ENCODE data around the gene CEP44.
"Not testable (repeated sequence)": the region's sequence is repeated elsewhere in the genome, so short reads cannot be mapped to it uniquely, and the experiment has no call there.

Gene CEP44

DNA sequence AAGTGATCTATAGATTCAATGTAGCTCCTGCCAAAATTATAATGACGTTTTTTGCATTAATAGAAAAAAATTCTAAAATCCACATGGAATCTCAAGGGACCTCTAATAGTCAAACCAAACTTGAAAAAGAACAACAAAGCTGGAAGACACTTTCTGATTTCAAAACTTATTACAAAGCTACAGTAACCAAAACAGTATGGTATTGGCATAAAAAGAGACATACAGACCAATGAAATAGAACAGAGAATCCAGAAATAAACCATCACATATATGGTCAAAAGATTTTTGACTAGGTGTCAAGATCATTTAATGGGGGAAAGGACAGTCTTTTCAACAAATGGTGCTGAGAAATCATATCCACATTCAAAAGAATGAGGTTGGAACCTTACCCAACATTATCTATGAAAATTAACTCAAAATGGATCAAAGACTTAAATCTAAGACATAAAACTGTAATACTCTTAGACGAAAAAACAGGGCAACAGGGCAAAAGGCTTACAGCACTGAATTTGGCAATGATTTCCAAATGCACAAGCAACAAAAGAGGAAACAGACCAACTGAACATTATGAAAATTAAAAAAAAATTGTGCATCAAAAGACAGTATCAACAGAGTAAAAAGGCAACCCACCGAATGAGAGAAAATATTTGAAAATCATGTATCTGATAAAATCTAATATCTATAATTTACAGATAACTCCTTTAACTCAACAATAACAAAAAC lies 4.1 kb upstream of the CEP44 start:
- DNase-seq (ENCODE audit: low read depth in 2 of 2): no peak

DNA sequence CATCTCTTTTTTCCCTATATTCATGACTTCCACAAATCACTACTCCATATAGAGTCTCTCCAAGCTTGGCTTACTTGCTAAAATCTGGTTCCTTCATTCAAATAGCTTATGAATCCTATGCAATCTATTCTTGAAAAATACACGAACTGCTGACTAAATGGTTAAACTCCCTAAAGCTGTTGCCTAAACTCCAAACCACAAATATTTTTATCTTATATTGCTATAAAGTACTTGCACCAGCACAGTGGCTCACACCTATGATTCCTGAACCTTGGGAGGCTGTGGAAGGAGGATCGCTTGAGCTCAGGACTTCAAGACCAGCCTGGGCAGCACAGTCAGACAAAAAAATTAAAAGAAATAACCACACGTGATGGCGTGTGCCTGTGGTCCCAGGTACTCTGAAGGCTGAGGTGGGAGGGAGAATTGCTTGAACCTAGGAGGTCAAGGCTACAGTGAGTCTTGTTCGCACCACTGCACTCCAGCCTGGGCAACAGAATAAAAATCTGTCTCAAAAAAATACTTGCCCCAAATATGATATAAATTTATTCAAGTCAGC lies 2.5 kb upstream of the CEP44 start:
- DNase-seq (ENCODE audit: low read depth in 2 of 2): no peak

DNA sequence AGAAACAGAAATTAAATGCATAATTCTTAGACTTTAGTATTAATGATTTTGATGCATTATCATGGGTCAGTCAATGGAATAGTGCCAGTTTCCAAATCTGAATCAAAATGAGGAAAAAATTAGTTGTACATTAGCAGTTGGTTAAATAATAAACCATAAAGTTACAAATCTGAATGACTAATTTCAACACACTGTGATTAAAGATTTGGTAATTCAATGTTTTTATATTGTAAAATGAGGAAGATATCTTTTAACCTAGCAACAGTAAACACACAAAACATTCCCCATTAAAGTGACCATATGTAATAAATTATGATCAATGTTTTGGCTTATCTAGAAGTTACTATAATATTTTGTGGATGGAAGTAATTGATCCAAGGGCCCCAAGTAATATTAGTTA lies 1.8 kb upstream of the CEP44 start:
- no peak for DNase-seq (ENCODE audit: low read depth in 2 of 2)

DNA sequence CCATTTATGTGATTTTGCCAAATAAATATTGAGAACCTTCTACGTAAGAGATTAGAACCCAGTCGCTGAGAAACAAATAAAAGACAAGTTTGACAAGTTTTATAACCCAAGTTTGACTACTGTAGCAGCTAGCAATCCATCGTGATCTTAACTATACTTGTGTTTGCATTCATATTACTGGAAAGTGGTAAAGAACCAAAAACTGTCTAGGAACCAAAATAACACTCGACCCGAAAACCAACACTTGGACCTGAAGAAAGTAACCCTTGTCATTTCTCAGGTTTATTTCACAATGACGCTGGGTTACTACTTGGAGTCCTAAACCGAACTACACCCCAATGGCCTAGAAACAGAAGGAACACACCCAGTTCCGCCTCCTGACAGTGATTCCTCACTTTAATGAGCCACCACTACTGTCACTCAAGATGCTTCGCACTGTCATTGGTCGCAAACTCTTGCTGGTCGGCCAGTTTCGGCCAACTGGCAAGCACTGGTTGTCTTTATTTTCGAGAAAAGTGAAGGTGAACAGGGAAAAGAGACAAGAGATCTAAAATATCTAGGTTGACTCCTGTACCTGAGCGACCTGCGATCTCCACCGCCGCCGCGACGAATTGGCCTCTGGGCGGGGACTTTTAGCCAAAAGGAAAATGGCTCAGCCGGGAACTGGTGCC lies 740 bp upstream of the CEP44 start:
- peak; percentile 33 to 63 for DNase-seq (ENCODE audit: low read depth in 2 of 2)

DNA sequence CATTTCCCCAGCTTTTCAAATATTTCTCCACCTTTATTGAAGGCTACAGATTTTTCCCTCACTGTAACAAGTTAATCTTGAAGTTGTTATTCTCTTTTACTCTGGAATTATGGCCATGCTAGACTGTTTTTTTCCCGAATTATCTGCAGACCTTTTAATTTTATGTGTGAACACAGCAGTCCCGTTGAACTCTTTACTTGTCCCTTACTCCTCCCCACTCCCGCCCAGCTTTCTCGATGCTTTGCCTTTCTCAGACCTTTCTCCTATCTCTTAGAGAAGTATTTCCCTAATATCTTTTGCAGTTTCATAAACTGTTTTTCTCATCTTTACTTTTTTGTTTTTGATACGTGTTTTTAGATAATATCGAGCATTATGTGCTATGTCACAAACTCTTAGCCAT lies 776 bp downstream of the CEP44 start:
- DNase-seq (ENCODE audit: low read depth in 2 of 2): no peak

DNA sequence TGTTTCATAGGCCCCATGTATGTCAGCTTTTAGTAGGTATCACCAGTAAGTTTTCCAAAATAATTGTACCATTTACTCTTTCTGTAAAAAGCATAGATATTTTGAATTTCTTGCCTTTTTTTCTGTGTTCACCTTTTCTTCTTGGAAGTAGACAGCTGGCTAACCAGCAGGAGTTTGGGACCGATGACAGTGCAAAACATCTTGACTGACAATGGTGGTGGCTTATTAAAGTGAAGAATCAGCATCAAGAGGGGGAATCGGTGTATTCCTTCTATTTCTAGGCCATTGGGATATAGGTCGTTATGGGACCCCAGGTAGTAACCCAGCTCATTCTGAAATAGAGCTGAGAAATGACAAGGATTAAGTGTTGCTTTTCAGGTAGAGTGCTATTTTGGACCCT lies 3.2 kb downstream of the CEP44 start:
- no peak for DNase-seq (ENCODE audit: low read depth in 2 of 2)

DNA sequence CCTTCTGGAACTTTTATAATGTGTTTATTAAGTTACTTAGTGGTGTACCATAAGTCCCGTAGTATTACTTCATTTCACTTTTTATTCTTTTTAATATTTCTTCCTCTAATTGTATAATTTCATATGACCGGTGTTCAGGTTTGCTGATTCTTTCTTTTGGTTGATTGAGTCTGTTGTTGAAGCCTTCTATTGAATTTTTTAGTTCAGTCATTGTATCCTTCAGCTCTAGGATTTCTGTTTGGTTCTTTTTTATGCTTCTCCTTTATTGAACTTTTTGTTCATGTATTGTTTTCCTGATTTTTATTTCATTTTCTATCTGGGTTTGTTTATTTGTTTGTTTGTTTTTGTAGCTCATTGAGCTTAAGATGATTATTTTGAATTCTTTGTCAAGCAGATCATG lies 8.8 kb downstream of the CEP44 start:
- no peak for DNase-seq (ENCODE audit: low read depth in 2 of 2)

DNA sequence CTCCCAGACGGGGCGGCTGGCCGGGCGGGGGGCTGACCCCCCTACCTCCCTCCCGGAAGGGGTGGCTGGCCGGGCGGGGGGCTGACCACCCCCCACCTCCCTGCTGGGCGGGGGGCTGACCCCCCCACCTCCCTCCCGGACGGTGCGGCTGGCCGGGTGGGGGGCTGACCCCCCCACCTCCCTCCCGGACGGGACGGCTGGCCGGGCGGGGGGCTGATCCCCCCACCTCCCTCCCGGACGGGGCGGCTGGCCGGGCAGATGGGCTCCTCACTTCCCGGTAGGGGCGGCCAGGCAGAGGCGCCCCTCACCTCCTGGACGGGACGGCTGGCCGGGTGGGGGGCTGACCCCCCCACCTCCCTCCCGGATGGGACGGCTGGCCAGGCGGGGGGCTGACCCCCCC lies 10.9 kb downstream of the CEP44 start:
- DNase-seq (ENCODE audit: low read depth in 2 of 2): not testable (repeated sequence)

DNA sequence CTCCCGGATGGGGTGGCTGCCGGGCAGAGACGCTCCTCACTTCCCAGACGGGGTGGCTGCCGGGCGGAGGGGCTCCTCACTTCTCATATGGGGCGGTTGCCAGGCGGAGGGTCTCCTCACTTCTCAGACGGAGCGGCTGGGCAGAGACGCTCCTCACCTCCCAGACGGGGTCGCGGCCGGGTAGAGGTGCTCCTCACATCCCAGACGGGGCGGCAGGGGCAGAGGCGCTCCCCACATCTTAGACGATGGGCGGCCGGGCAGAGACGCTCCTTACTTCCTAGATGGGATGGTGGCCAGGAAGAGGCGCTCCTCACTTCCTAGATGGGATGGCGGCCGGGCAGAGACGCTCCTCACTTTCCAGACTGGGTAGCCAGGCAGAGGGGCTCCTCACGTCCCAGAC lies 11.4 kb downstream of the CEP44 start:
- not testable (repeated sequence) for DNase-seq (ENCODE audit: low read depth in 2 of 2)

DNA sequence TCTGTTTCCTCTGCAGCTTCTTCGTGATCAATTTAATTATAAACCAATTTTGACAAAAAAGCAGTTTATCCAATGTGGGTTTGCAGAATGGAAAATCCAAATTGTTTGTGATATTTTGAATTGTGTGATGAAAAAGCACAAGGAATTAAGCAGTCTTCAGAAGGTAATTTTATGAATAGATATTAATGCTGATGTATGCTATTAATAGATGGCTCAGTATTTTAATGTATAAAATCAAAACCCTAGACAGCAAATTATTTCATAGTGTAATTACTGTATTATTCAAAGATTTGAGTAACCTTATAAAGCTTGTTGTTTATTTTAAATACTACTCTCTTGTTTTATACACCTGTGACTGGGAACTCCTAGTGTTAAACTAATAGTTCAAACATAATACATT lies 20.0 kb downstream of the CEP44 start:
- no peak for DNase-seq (ENCODE audit: low read depth in 2 of 2)

DNA sequence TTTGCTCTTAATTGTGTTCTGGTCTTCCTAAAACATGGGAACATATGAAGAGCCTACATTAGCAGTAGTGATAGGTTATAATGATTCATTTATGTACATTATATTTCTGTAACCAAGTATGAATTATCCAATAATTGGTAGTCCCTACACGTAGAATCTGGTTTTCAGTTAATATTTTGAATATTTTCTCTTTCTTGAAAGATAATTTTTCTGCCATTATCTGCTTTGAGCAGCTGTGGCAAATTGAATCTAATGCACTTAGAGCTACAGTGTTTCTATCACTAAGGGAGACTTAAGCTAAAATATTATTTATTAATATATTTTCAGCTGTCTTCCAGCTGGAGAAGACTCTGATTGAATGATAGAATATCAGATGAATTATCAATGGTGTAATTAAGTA lies 21.0 kb downstream of the CEP44 start:
- DNase-seq (ENCODE audit: low read depth in 2 of 2): no peak

DNA sequence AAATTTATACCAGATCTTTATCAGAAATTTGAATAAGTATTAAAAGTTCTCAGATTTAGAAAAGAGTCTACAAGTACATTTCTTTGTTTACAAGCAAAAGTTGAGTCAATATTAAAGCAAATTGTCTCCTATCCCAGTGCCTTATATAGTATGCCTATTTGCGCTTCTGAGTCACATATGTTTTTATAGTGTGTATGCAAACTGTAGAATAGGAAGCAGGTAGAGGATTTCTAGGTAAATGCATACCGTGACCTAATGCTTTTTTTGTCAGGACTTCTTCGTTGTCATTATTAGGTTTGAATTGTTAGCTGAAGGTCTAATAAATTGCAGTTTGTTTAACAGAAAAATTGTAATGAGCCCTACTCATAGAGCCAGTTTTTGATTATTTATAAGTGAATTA lies 22.2 kb downstream of the CEP44 start:
- no peak for DNase-seq (ENCODE audit: low read depth in 2 of 2)

DNA sequence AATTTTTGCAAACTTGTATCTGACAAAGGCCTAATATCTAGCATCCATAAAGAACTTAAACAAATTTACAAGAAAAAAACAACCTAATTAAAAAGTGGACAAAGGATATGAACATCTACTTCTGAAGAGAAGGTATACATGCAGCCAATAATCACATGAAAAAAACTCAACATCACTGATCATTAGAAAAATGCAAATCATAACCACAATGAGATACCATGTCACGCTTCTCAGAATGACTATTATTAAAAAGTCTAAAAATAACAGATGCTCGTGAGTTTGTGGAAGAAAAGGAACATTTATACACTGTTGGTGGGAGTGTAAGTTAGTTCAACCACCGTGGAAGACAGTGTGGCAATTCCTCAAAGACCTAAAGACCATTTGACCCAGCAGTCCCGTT lies 24.0 kb downstream of the CEP44 start:
- DNase-seq (ENCODE audit: low read depth in 2 of 2): no peak

DNA sequence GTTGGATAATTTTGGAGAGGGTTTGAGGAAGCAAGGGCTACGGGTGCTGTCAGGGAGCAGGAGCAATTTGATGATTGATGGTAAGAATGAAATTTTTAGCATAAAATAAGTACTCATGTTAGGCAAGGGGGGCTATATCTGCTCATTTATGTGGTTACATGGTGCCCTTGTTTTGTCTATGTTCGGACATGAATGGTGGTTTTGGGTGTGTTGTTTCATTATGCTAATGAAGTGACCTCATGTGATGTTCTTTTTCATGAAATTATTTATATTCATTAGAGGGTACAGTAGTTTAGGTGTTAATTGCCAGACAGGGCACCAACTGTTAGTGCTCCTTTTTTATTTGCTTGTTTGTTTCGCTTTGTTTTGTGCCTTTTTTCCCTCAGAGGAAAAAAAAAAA lies 29.3 kb downstream of the CEP44 start:
- no peak for DNase-seq (ENCODE audit: low read depth in 2 of 2)

DNA sequence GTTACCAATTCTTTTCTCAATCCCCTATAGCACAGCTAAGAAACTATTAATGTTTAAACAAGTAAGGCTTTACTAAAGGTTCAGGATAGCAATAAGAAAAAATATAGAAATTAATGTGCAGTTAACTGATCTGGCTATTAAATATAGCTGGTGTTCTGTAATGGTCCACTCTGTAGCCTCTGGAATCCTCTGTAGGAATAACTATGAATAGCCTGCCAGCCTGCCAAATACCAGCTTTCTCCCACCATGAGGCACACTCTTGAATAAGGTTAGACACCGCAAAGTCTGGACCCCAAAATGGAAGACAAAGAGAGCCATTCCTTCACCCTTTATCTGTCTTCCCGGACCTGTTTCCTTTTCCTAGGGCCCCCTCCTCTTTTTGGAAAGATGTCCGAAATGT lies 30.6 kb downstream of the CEP44 start:
- no peak for DNase-seq (ENCODE audit: low read depth in 2 of 2)

DNA sequence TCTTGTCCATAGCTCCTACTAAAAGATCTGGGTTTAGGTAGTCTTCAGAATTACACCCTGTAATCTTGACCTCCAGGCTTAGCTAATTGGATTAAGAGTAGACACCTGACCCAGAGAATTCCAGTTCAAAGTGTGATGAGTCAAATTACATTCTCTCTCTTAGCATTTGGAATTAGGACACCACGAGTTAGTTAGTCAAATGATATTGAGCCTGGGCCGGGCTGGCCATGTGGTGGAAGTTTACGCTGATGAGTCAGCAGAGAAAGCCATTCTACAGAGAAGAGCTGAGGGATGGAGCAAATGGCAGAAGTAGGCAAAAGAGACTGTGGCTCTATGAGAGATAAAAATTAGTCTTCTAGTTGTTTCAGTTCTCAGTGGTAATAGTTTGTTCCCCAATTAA lies 31.1 kb downstream of the CEP44 start:
- DNase-seq (ENCODE audit: low read depth in 2 of 2): no peak

DNA sequence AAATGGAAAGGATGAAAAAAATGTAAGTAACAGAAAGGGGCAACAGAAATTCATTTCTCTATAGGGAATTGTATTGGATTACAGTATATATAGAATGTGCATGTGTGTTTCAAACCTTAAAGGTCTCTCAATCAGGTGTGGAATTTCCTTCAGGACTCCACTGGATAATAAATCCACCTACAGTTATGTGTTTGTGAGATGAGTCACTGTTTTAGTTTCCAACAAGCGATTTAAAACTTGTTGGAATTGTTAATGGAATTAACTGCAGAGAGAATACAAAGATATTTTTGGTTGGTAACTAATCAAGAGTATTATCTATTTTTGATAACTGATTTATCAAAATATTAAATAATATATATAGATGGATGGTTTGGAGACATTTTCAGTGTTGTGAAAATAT lies 32.8 kb downstream of the CEP44 start:
- no peak for DNase-seq (ENCODE audit: low read depth in 2 of 2)

DNA sequence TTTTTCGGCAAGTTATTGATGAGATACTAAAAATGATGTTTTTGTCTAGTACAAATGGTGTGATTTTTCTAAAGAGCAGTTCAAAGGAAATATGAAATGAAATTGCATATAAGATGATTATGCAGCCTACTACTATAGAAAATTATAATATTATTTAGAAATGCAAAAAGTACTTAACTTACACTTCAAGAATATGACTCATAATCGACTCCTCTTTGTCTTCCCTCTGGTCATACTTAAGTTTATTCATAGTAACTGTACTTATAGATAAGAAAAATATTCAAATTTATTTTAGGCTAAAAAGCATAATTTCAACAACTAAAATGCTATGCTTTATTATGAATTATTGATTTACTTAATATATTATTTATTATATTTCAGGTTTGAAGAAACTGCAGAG lies 33.2 kb downstream of the CEP44 start:
- no peak for DNase-seq (ENCODE audit: low read depth in 2 of 2)

DNA sequence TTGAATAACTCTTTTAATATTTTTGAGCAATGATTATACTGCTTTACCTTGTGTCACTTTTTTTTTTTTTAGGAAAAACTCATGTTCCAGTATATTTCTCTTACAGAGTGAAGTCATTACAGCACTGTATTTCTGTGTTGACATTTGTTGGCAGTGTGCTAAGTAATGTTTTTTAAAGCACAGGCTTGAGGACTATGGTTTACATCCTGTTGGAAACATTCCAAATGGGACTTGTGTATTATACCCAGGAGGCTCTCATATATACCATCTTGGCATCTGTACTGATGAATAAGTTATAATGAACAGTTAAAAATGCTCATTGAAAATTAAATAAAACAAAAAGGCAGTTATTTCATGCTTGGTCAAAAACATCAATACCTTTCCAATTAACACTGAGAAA lies 33.8 kb downstream of the CEP44 start:
- DNase-seq (ENCODE audit: low read depth in 2 of 2): no peak

DNA sequence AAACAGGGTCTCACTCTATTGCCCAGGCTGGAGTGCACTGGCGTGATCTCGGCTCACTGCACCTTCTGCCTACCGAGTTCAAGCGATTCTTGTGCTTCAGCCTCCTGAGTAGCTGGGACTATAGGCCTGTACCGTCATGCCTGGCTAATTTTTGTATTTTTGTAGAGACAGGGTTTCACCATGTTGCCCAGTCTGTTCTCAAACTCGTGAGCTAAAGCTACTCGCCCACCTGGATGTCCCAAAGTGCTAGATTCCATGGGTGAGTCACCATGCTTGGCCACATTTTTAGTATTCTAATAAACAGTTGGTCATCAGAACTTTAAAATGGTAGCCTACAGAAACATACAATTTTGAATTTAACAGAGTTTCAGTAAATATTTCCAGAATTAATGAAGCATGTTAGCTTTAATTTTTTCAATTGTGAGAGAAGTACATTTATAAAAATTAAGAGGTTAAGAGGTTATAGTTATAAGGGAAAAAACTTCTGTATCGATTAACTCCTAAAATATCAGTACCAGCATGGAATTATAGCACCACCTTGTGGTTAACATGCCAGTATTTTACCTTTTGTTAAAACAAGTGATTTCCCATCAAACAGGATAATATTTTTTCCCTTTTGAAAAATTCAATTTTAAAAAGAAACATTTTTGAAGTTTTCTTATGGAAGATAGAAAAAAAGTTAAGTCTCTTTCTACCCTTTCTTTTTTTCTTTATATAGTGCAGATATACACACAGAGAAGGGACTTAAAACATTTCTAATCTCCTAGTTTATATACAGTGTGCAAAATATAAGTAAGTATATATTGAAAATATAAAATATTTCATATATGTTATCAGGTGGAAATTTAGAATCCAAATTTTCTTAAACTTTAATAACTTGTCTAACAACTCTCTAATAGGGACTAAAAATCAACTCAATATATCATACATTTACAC lies 35.4 kb downstream of the CEP44 start:
- no peak for DNase-seq (ENCODE audit: low read depth in 2 of 2)

DNA sequence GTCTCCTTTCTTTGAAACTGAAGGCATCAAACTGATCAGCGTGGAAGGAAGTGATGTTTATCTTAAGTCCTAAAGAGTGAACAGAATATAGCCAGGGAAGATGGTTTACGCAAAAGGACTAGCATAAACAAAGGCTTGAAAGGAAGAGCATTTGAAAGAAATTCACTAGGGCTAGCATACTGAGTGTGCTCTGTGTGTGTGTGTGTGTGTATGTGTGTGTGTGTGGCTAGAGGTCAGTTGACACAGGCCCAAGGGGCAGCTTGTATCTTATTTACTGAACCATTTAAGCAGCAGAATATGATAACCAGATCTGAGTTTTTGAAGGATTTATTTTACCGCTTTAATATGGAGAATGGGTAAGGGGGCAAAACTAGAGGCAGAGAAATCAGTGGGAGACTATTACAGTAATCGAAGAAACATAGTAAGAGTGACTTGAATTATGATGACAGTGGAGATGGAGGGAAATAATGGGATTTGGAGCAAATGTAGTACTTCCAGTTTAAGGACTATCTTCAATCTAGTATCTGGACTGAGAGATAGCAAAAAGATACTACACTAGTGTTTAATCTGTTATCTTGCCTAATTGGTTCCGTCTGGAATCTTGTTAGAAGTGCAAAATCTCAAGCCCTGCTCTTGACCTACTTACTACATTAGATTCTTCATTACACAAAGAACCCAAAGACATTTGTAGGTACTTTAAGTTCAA lies 36.9 kb downstream of the CEP44 start:
- DNase-seq (ENCODE audit: low read depth in 2 of 2): no peak

DNA sequence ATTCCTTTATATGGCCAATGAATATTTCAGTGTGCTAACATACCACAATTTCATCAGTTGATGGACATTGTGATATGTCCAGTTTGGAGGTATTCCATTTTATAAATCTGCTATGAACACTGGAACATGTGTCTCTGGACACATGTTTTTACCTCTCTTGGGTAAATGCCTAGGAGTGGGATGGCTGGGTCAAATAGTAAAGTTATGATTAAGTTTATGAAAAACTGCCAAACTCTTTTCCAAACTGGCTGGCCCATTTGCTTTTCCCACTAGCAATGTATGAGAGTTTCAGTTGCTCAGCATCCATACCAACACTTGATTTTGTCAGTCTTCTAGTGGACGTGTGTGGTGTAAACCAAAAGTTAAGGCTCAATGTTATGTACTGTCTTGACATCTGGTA lies 40.5 kb downstream of the CEP44 start:
- DNase-seq (ENCODE audit: low read depth in 2 of 2): no peak
